Measurements from ENCODE around the gene IRX4.
"Not testable (repeated sequence)": the region's sequence is repeated elsewhere in the genome, so short reads cannot be mapped to it uniquely, and the experiment has no call there.

Gene IRX4

DNA sequence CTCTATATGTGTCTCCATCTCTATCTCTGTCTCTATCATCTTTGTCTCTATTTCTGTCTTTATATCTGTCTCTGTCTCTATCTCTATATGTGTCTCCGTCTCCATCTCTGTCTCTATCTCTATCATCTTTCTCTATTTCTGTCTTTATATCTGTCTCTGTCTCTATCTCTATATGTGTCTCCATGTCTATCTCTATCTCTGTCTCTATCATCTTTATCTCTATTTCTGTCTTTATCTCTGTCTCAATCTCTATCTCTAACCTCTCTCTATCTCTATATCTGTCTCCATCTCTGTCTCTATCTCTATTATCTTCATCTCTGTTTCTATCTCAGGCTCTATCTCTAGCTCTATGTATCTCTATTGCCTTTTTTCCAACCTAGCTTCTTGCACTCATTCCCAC is 37.0 kb downstream of the IRX4 start:
- TF ChIP-seq, protein P1, sequence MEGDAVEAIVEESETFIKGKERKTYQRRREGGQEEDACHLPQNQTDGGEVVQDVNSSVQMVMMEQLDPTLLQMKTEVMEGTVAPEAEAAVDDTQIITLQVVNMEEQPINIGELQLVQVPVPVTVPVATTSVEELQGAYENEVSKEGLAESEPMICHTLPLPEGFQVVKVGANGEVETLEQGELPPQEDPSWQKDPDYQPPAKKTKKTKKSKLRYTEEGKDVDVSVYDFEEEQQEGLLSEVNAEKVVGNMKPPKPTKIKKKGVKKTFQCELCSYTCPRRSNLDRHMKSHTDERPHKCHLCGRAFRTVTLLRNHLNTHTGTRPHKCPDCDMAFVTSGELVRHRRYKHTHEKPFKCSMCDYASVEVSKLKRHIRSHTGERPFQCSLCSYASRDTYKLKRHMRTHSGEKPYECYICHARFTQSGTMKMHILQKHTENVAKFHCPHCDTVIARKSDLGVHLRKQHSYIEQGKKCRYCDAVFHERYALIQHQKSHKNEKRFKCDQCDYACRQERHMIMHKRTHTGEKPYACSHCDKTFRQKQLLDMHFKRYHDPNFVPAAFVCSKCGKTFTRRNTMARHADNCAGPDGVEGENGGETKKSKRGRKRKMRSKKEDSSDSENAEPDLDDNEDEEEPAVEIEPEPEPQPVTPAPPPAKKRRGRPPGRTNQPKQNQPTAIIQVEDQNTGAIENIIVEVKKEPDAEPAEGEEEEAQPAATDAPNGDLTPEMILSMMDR (IDR thresholded peaks at IDR 0.05; ENCODE audit: borderline replicate concordance, extremely low read depth, low read length, poor library complexity, severe bottlenecking): no peak
- no peak for TF ChIP-seq EZH2 (IDR thresholded peaks at IDR 0.05; ENCODE audit: borderline replicate concordance, low read depth, low read length, severe bottlenecking)
- Histone ChIP-seq H3K9ac (ENCODE audit: low read depth, low read length) (no peak overlapping the region), H4K20me1 (ENCODE audit: insufficient read depth, low read length) (0 out of 2 replicates have a peak, but pooled peaks cover 3% of the 10 kb centered on the region), H3K79me2 (ENCODE audit: insufficient read depth, low read length) (no peaks in the 10 kb centered on the region), H3K36me3 (ENCODE audit: insufficient read depth, low read length) (no peaks in the 10 kb centered on the region), H3K4me3 (ENCODE audit: low read depth in 1 of 2, low read length in 2 of 2) (no peak overlapping the region), H3K4me1 (ENCODE audit: insufficient read depth, low read length) (no peaks in the 10 kb centered on the region), H3K27me3 (ENCODE audit: insufficient read depth, low read length, poor library complexity) (no peaks in the 10 kb centered on the region), H2AFZ (ENCODE audit: low read depth, low read length) (no peak overlapping the region), H3K4me2 (ENCODE audit: insufficient read depth, low read length) (no peak overlapping the region), H3K9me3 (ENCODE audit: insufficient read depth, low read length, severe bottlenecking) (no peaks in the 10 kb centered on the region), H3K27ac (ENCODE audit: low read length) (no peak overlapping the region)
- ATAC-seq (ENCODE audit: insufficient read depth, low read depth) (no peak), DNase-seq (no peak)

DNA sequence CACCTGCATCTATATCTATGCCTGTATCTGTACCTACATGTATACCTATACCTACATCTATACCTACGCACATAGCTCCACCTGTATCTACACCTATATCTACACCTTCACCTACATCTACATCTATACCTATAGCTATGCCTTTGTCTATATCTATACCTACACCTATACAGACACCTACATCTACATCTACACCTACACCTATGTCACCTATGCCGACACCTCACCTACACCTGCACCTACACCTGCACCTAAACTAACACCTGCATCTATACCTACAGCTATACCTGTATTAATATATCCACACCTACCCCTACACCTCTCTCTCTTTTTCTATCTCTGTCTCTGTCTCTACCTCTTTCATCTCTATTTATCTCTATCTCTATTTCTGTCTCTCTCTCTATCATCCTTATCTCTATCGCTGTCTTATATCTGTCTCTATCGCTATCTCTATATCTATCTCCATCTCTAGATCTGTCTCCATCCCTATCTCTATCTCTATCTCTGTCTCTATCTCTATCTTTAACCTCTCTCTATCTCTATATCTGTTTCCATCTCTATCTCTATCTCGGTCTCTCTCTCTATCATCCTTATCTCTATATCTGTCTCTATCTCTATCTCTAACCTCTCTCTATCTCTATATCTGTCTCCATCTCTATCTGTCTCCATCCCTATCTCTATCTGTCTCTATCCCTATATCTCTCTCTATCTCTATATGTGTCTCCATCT is 37.9 kb downstream of the IRX4 start:
- TF ChIP-seq EZH2 (IDR thresholded peaks at IDR 0.05; ENCODE audit: borderline replicate concordance, low read depth, low read length, severe bottlenecking): no peak
- TF ChIP-seq, protein P1 (IDR thresholded peaks at IDR 0.05; ENCODE audit: borderline replicate concordance, extremely low read depth, low read length, poor library complexity, severe bottlenecking): no peak
- Histone ChIP-seq H2AFZ (ENCODE audit: low read depth, low read length) (no peak overlapping the region), H3K36me3 (ENCODE audit: insufficient read depth, low read length) (no peaks in the 10 kb centered on the region)

DNA sequence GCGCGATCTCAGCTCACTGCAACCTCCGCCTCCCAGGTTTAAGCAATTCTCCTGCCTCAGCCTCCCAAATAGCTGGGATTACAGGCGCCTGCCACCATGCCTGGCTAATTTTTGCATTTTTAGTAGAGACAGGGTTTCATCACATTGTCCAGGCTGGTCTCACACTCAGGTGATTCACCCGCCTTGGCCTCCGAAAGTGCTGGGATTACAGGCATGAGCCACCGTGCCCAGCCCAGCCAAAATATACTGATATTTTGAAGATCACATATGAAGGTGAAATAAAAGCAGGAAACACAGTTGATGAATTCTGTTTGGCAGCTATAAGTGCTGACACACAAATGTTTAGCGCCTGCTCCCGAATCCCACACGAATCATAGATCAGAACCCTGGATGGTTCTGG is 39.0 kb downstream of the IRX4 start:
- H3K4me3 ChIP-seq (ENCODE audit: low read depth in 1 of 2, low read length in 2 of 2); DNase-seq; H3K9me3 ChIP-seq (ENCODE audit: insufficient read depth, low read length, severe bottlenecking); H2AFZ ChIP-seq (ENCODE audit: low read depth, low read length); ATAC-seq (ENCODE audit: insufficient read depth, low read depth); H3K79me2 ChIP-seq (ENCODE audit: insufficient read depth, low read length); H3K4me2 ChIP-seq (ENCODE audit: insufficient read depth, low read length); H3K36me3 ChIP-seq (ENCODE audit: insufficient read depth, low read length); H3K27ac ChIP-seq (ENCODE audit: low read length); H3K27me3 ChIP-seq (ENCODE audit: insufficient read depth, low read length, poor library complexity); H3K9ac ChIP-seq (ENCODE audit: low read depth, low read length); H4K20me1 ChIP-seq (ENCODE audit: insufficient read depth, low read length); H3K4me1 ChIP-seq (ENCODE audit: insufficient read depth, low read length): not testable (repeated sequence)

More for the DNA sequence above, 37.9 kb downstream of the IRX4 start:
- H3K4me3 ChIP-seq (ENCODE audit: low read depth in 1 of 2, low read length in 2 of 2): no peak overlapping the region
- no peaks in the 10 kb centered on the region for H3K79me2 ChIP-seq (ENCODE audit: insufficient read depth, low read length)
- H3K9ac ChIP-seq (ENCODE audit: low read depth, low read length): no peak overlapping the region
- H3K27me3 ChIP-seq (ENCODE audit: insufficient read depth, low read length, poor library complexity): no peaks in the 10 kb centered on the region
- H3K9me3 ChIP-seq (ENCODE audit: insufficient read depth, low read length, severe bottlenecking): no peaks in the 10 kb centered on the region
- no peak overlapping the region for H3K4me2 ChIP-seq (ENCODE audit: insufficient read depth, low read length)
- ATAC-seq (ENCODE audit: insufficient read depth, low read depth) (no peak), DNase-seq (no peak)
- no peak overlapping the region for H3K27ac ChIP-seq (ENCODE audit: low read length)
- no peaks in the 10 kb centered on the region for H3K4me1 ChIP-seq (ENCODE audit: insufficient read depth, low read length)
- peaks cover 6% of the 10 kb centered on the region; the same call in 1 of the 2 replicates for H4K20me1 ChIP-seq (ENCODE audit: insufficient read depth, low read length)

DNA sequence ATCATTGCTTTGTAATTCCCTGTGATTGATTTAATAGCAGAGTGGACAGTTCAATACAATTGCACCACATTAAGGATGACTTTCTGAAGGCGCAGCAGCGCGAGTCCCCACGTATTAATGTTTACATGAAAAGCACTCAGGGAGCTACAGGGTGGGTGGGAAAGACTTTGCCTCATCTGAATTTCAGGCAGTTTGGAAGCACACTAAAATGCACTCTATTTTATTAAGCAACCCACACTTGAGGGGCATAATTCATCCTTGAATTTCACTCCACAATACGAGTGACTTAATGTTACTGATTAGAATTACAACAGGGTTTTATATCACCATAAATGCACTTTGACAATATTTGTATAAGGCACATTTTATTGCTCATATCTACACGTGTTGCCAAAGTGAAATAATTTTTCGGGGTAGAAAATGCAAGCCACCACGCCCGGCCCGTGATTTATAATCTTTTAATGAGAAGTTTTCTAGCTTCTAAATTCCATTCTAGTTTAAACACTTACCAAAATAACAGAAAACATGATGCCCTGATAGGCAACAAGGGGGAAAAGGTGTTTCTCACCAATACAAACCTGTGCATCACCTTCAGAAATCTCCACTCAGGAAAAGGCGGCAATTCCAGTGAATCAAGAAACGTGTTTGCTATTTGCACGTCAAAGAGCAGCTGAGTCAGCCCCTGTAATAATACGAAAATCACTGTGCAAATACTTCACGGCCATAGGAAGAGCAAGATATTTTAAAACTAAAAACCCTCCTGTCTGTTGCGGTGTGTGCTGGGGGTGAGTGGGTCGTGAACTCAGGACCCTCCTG is 40.5 kb downstream of the IRX4 start:
- H3K9me3 ChIP-seq (ENCODE audit: insufficient read depth, low read length, severe bottlenecking): no peaks in the 10 kb centered on the region
- DNase-seq: no peak
- H3K36me3 ChIP-seq (ENCODE audit: insufficient read depth, low read length): no peaks in the 10 kb centered on the region
- H3K9ac ChIP-seq (ENCODE audit: low read depth, low read length): no peak overlapping the region
- H2AFZ ChIP-seq (ENCODE audit: low read depth, low read length): no peak overlapping the region
- no peaks in the 10 kb centered on the region for H3K27me3 ChIP-seq (ENCODE audit: insufficient read depth, low read length, poor library complexity)
- TF ChIP-seq EZH2 (IDR thresholded peaks at IDR 0.05; ENCODE audit: borderline replicate concordance, low read depth, low read length, severe bottlenecking): no peak
- TF ChIP-seq, protein P1 (IDR thresholded peaks at IDR 0.05; ENCODE audit: borderline replicate concordance, extremely low read depth, low read length, poor library complexity, severe bottlenecking): no peak
- H3K27ac ChIP-seq (ENCODE audit: low read length): no peak overlapping the region
- H3K4me1 ChIP-seq (ENCODE audit: insufficient read depth, low read length): no peaks in the 10 kb centered on the region
- ATAC-seq (ENCODE audit: insufficient read depth, low read depth): no peak
- peaks cover 2% of the 10 kb centered on the region; the same call in 1 of the 2 replicates for H4K20me1 ChIP-seq (ENCODE audit: insufficient read depth, low read length)
- H3K4me2 ChIP-seq (ENCODE audit: insufficient read depth, low read length): no peak overlapping the region
- no peak overlapping the region for H3K4me3 ChIP-seq (ENCODE audit: low read depth in 1 of 2, low read length in 2 of 2)
- H3K79me2 ChIP-seq (ENCODE audit: insufficient read depth, low read length): no peaks in the 10 kb centered on the region

Data from DND-41 (cell line).